GM12873 (cell line): ENCODE results near the gene LHX6.

ENCODE experiments used
- CTCF ChIP-seq: IDR thresholded peaks from 2 replicates; pipeline ENCODE4 v1.5.1; 2012; ENCODE audit warnings: low read depth, mild to moderate bottlenecking, moderate library complexity, low read length, control low read depth; ENCODE audit not compliant: insufficient read depth; ENCODE audit errors: missing control alignments

Gene LHX6

GRCh38 chr9:122234022-122234748 is 5.4 kb upstream of the LHX6 start:
- no peak for TF ChIP-seq CTCF

GRCh38 chr9:122232796-122233306 is 4.1 kb upstream of the LHX6 start:
- no peak for TF ChIP-seq CTCF

- TF ChIP-seq CTCF = no peak
These were observed 704 bp upstream of the LHX6 start for GRCh38 chr9:122229485-122229837.

- TF ChIP-seq CTCF = no peak
These were observed 578 bp downstream of the LHX6 start for GRCh38 chr9:122228191-122228567.

GRCh38 chr9:122227575-122227900 is 1.2 kb downstream of the LHX6 start:
- TF ChIP-seq CTCF = no peak

- no peak for TF ChIP-seq CTCF
These were observed 1.8 kb downstream of the LHX6 start for GRCh38 chr9:122226758-122227574.

GRCh38 chr9:122226142-122226757 is 2.5 kb downstream of the LHX6 start:
- TF ChIP-seq CTCF = no peak
